K562 (cell line): ENCODE data around the gene PREP. TPM values are rescaled to one million over a fixed set of nuclear protein-coding genes. Genes with fewer than 3 reads are reported as not detected.

Source experiments
- ATAC-seq: fragments of 200-7000 bp; cut with Tn5 transposase; 3 replicates; pipeline ENCODE4 v1.9.1; 2020; ENCODE audit warnings: moderate library complexity
- BruUV-seq: library from RNA; stranded (reverse); fragments of 400-500 nt; replicated peaks from 2 replicates; lab custom pipeline; 2021; lab: Mats Ljungman, UMichigan
- CTCF ChIA-PET: fragments of 300-600 bp; formaldehyde crosslinking; extraction: SDS; loops from one replicate; lab custom pipeline; 2021; ENCODE audit warnings: low intra/inter-chr PET ratio; lab: Yijun Ruan, JAX
- POLR2A ChIA-PET: fragments of 300-600, 350-650 bp; sonication (Branson Sonifier 250); formaldehyde crosslinking; extraction: SDS; loops from one replicate; lab custom pipeline; 2021; ENCODE audit warnings: antibody characterized with exemption, inconsistent platforms; lab: Yijun Ruan, JAX
- DNase-seq, 4 experiments: peaks; one replicate each; pipeline versions ENCODE4 v3.0.0 to v3.0.0-alpha.2; 2011 to 2018; ENCODE audit warnings: low spot score in 3 of 4, mixed read lengths in 3 of 4; ENCODE audit errors: extremely low read depth in 1 of 4
- FAIRE-seq: peaks from 2 replicates; lab custom pipeline; 2011; peaks lifted over from hg19 to GRCh38; lab: Jason Lieb, UNC
- H2AFZ ChIP-seq: 2 replicates; pipeline ENCODE4 v1.6.0; 2011; ENCODE audit warnings: low read depth, low read length, control low read depth, inconsistent platforms
- H3K27ac ChIP-seq: fragments of 200-600 bp; 3 replicates; pipeline ENCODE4 v1.8.0; 2011; ENCODE audit warnings: low read depth, mild to moderate bottlenecking, control low read depth, inconsistent platforms, low read length, moderate library complexity, mixed read lengths; ENCODE audit errors: extremely low read depth
- H3K27me3 ChIP-seq, 2 experiments: fragments of 300-600 bp in 1 of 2; 2 replicates in 1 of 2; 3 replicates in 1 of 2; pipeline versions ENCODE4 v1.6.0 to v1.8.0; 2011; ENCODE audit warnings: inconsistent platforms in 2 of 2, low read length in 2 of 2, mild to moderate bottlenecking in 1 of 2, mixed read lengths in 1 of 2, moderate library complexity in 1 of 2; ENCODE audit not compliant: control insufficient read depth in 2 of 2, insufficient read depth in 2 of 2
- H3K36me3 ChIP-seq: fragments of 300-600 bp; 3 replicates; pipeline ENCODE4 v1.8.0; 2011; ENCODE audit warnings: mild to moderate bottlenecking, low read length, inconsistent platforms; ENCODE audit not compliant: control insufficient read depth, insufficient read depth
- H3K4me1 ChIP-seq, 2 experiments: fragments of 200-600 bp in 1 of 2; replicated peaks in 1 of 2; 2 replicates in 1 of 2; 3 replicates in 1 of 2; pipeline versions ENCODE4 v1.5.1 to v1.8.0; 2011; ENCODE audit warnings: inconsistent platforms in 2 of 2, low read length in 2 of 2, mild to moderate bottlenecking in 1 of 2, mixed read lengths in 1 of 2, moderate library complexity in 1 of 2; ENCODE audit not compliant: control insufficient read depth in 2 of 2, insufficient read depth in 2 of 2
- H3K4me2 ChIP-seq: 2 replicates; pipeline ENCODE4 v1.6.1; 2011; ENCODE audit warnings: low read length, control low read depth, inconsistent platforms, mixed read lengths; ENCODE audit not compliant: insufficient read depth
- H3K4me3 ChIP-seq: fragments of 200-600 bp; sonication (generic), shearing (Covaris generic); 2 replicates; pipeline ENCODE4 v1.5.1; 2016; ENCODE audit warnings: control low read depth, inconsistent platforms
- H3K79me2 ChIP-seq: fragments of 200-600 bp; 3 replicates; pipeline ENCODE4 v1.8.0; 2011; ENCODE audit warnings: low read length, inconsistent platforms; ENCODE audit not compliant: control insufficient read depth, insufficient read depth
- H3K9ac ChIP-seq, 2 experiments: 2 replicates each; pipeline versions ENCODE4 v1.6.0 to v1.6.1; 2011; ENCODE audit warnings: low read depth in 2 of 2, low read length in 2 of 2, control low read depth in 1 of 2, inconsistent platforms in 1 of 2, mild to moderate bottlenecking in 1 of 2, mixed read lengths in 1 of 2; ENCODE audit not compliant: insufficient read depth in 1 of 2
- H3K9me1 ChIP-seq: one replicate; pipeline ENCODE4 v1.6.0; 2011; ENCODE audit warnings: inconsistent platforms, mild to moderate bottlenecking, low read length, moderate library complexity; ENCODE audit not compliant: control insufficient read depth, insufficient read depth
- H3K9me3 ChIP-seq: replicated peaks from 2 replicates; pipeline ENCODE4 v1.5.1; 2011; ENCODE audit warnings: low read depth, low read length, inconsistent platforms; ENCODE audit not compliant: control insufficient read depth, insufficient read depth
- H4K20me1 ChIP-seq: replicated peaks from 2 replicates; pipeline ENCODE4 v1.6.1; 2011; ENCODE audit warnings: low read length, inconsistent platforms, mixed read lengths; ENCODE audit not compliant: control insufficient read depth, insufficient read depth
- ATF1 ChIP-seq, 2 experiments: fragments of 450-650 bp in 1 of 2; IDR thresholded peaks; 2 replicates each; pipeline ENCODE4 v1.6.1; 2016; ENCODE audit warnings: missing compliant biosample characterization in 1 of 2, missing genetic modification characterization in 1 of 2
- MTF1 ChIP-seq: fragments of 250-450 bp; sonication (Bioruptor Pico); IDR thresholded peaks from 2 replicates; pipeline ENCODE4 v1.9.0; 2021; ENCODE audit warnings: moderate library complexity, mild to moderate bottlenecking, inconsistent platforms, borderline replicate concordance
- ZNF274 ChIP-seq: IDR thresholded peaks from 2 replicates; pipeline ENCODE4 v1.6.1; 2011; ENCODE audit warnings: low read depth, mild to moderate bottlenecking, low read length, moderate library complexity, borderline replicate concordance
- WGBS: fragments of 100-300 bp; shearing (Covaris generic); methylation state at CpG from one replicate; pipeline ENCODE4 v1.1.6; 2016; ENCODE audit warnings: low coverage, mixed read lengths; ENCODE audit not compliant: insufficient coverage; ENCODE audit errors: missing lambda C conversion rate; 5-methylcytosine and 5-hydroxymethylcytosine counted together
- in situ Hi-C: fragments of 300-500 bp; cut with MboI; formaldehyde crosslinking; loops from 4 replicates; pipeline ENCODE4 v1.15.0; 2018; ENCODE audit warnings: inconsistent platforms, mixed read lengths
- intact Hi-C: fragments of 100-400 bp; cut with micrococcal nuclease; formaldehyde crosslinking; loops from 2 replicates; pipeline ENCODE4 v1.14.2; 2022
- polyA plus RNA-seq, 8 experiments: library from polyadenylated mRNA; depleted of rRNA in 4 of 8; stranded (reverse) in 5 of 8; unstranded in 3 of 8; fragments of >200 nt; fragmentation: Nextera tagmentation in 2 of 8; fragmentation: Illumina TruSeq in 1 of 8; extraction: Ambion mirVana in 2 of 8; extraction: Trizol in 1 of 8; gene quantifications; 2 replicates each; pipeline versions ENCODE4 v1.2.1 to v1.2.3, GENCODE V29; 2011 to 2014; ENCODE audit warnings: inconsistent platforms in 1 of 8, missing spikeins in 1 of 8
- total RNA-seq, 7 experiments: library from RNA; depleted of rRNA in 6 of 7; stranded (reverse); fragments of >200 nt in 6 of 7; fragmentation: Illumina TruSeq in 2 of 7; extraction: Trizol in 2 of 7; gene quantifications; 2 replicates each; pipeline versions ENCODE4 v1.2.1 to v1.2.3, GENCODE V29; 2011 to 2021; ENCODE audit warnings: low replicate concordance in 1 of 7

Gene PREP
- total and polyA plus RNA-seq, 9 of the 15 experiments (the other 6 are each of a cell fraction or from before 2014, with no cell fraction given): 14.1 to 60.8 (median 28.3) TPM

- in situ Hi-C loops: no loop called here
Observed at GRCh38 chr6:105372142-105372848, 30.6 kb downstream of the PREP start.

DNA sequence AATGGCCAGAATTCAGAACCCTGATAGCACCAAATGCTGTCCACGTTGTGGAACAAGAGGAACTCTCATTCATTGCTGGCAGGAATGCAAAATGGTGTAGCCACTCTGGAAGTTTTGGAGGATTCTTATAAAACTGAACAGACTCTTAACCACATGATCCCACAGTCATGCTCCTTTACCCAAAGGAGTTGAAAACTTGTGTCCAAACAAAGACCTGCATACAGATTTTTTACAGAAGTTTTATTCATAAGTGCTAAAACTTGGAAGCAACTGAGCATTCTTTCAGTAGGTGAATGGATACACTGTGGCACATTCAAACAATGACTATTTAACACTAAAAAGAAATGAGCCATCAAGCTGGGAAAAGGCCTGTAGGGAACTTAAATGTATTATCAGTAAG, 32.5 kb downstream of the PREP start:
- 86% methylated on average over 1 of the region's 1 CpG for WGBS
- TF ChIP-seq ZNF274: no peak
- TF ChIP-seq MTF1 (CRISPR knock-in tag): no peak
- Histone ChIP-seq H3K4me3 (no peak overlapping the region), H3K4me2 (no peak overlapping the region), H3K27me3 (no peaks in the 10 kb centered on the region), H2AFZ (no peak overlapping the region), H3K36me3 (peaks cover 81% of the 10 kb centered on the region), H3K9ac (no peak overlapping the region), H3K79me2 (no peaks in the 10 kb centered on the region), H4K20me1 (no peaks in the 10 kb centered on the region), H3K9me1 (no peaks in the 10 kb centered on the region), H3K27ac (no peak overlapping the region), H3K9me3 (no peaks in the 10 kb centered on the region), H3K4me1 (no peaks in the 10 kb centered on the region)
- ChIA-PET POLR2A (no interaction called here), CTCF (no interaction called here)
- in situ Hi-C loops (no loop called here), intact Hi-C loops (no loop called here)
- ATAC-seq: no peak
- no peak for FAIRE-seq
- DNase-seq: no peak
- no TSS peak for BruUV-seq

More at GRCh38 chr6:105372142-105372848, 30.6 kb downstream of the PREP start:
- H3K4me2 ChIP-seq: no peak overlapping the region
- H3K27me3 ChIP-seq: no peaks in the 10 kb centered on the region
- H3K9ac ChIP-seq: no peak overlapping the region
- H3K27ac ChIP-seq: no peak overlapping the region
- 81% methylated on average over 4 of the region's 4 CpGs for WGBS
- no peaks in the 10 kb centered on the region for H3K4me1 ChIP-seq
- DNase-seq (no peak), ATAC-seq (no peak), FAIRE-seq (no peak)
- H3K9me3 ChIP-seq: no peaks in the 10 kb centered on the region
- BruUV-seq: no TSS peak
- H3K9me1 ChIP-seq: no peaks in the 10 kb centered on the region
- no peak overlapping the region for H3K4me3 ChIP-seq
- 0 out of 3 replicates have a peak, but pooled peaks cover 7% of the 10 kb centered on the region for H3K79me2 ChIP-seq
- no peak overlapping the region for H2AFZ ChIP-seq
- CTCF ChIA-PET: no interaction called here
- peaks cover 84% of the 10 kb centered on the region for H3K36me3 ChIP-seq
- intact Hi-C loops: no loop called here
- POLR2A ChIA-PET: interaction anchor here (0.8 to 1.0 kb wide), 2 partner anchors 9 to 12 kb away, joined by 3 to 4 read pairs; no protein-coding TSS in a partner anchor
- H4K20me1 ChIP-seq: no peaks in the 10 kb centered on the region
- no peak for TF ChIP-seq ATF1 (CRISPR knock-in tag; IDR thresholded peaks at IDR 0.05)
- no peak for TF ChIP-seq ATF1 (tag; IDR thresholded peaks at IDR 0.05)
